Activated CD8-positive, alpha-beta memory T cell treated with anti-CD3 and anti-CD28 coated beads for 48 hours (primary cell): ENCODE measurements around the gene SNRPB.

Experiments used
- DNase-seq, 3 experiments: peaks; one replicate each; pipeline ENCODE4 v3.0.0-alpha.2; 2020; ENCODE audit warnings: low read depth in 2 of 3, low spot score in 2 of 3

Gene SNRPB

DNA sequence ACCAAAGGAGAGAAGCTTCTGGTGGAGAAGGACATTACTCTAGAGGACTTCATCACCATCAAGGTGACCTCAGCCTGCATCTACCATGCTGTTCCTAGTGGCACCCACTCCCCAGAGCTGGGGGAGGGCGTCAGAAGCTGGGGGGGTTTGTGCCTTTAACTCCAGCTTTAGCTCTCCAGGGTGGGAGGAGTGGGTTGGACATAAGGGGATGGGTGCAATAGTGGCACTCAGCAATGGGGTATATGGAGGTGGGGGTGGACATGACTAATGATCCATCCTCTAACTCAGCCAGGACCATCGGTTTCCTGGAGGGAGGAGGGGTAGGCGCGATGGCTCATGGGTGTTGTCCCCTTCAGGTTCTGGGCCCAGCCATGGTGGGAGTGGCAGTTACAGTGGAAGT, 40.1 kb downstream of the SNRPB start:
- DNase-seq: no peak

DNA sequence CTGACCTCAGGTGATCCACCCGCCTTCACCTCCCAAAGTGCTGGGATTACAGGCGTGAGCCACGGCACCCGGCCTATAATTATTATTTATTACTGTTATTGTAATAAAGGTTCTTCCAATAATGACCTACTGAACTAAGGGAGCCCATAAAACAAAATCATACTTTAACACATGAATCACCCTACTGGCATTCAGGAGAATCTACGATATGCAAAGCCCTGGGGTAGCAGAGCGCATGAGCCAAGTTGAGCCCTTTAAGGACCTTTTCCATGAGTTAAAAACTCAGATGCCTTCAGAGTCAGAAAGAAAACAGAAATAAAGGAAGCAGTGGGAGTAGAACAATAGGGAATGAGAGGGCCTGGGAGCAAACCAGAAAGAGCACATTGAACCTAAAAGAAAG, 41.5 kb downstream of the SNRPB start:
- DNase-seq: no peak

DNA sequence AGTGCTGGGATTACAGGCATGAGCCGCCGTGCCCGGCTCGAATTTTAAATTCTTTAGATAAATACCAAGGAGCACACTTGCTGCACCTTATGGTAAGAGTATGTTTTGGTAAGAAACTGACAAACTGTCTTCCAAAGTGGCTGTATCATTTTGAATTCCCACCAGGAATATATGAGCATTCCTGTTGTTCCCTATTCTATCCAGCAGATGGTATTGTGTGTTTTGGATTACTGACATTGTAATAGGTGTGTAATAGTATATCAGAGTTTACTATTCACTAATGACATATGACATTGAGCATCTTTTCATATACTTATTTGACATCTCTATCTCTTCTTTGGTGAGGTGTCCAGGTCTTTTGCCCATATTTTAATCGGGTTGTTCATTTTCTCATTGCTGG, 49.3 kb downstream of the SNRPB start:
- no peak for DNase-seq

DNA sequence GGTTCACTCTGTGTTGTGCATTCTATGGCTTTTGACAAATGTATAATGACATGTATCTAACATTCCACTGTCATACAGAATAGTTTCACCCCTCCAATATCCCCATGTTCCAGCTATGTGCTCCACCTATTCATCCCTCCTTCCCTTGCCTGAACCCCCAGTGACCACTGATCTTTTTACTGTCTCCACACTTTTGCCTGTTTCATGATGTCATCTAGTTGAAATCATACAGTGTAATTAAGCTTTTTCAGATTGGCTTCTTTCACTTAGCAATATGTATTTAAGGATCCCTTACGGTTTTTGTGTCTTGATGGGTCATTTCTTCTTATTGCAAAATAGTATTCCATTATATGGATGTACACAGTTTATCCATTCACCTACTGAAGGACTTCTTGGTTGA, 50.1 kb downstream of the SNRPB start:
- DNase-seq: no peak

DNA sequence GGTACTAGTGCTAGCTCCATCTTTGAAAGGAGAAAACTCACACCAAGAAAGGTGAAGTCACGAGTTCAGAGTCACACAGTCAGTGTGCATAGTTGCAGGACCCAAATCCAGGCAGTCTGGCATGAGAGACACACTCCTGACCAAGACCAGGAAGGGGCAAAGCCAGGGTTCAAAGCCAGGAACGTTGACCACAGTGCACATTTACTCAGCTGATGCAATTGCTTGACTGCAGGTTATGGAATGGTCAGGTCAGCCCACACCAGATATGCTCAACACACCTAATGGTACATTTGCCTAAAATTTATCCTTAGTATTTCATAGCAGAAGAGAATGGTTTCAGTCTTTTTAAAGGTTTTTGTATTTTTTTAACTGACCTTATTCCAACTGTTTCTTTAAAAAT, 52.2 kb downstream of the SNRPB start:
- no peak for DNase-seq

DNA sequence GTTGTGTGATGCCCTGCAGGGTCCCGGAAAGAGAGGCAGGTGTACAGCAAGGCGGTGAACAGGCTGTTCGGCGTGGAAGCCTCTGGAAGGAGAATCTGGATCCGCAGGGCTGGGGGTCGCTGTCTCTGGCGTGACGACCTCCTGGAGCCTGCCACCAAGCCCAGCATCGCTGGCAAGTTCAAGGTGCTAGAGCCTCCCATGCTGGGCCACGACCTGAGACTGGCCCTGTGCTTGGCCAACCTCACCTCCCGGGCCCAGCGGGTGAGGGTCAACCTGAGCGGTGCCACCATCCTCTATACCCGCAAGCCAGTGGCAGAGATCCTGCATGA, 53.4 kb downstream of the SNRPB start:
- DNase-seq: no peak

DNA sequence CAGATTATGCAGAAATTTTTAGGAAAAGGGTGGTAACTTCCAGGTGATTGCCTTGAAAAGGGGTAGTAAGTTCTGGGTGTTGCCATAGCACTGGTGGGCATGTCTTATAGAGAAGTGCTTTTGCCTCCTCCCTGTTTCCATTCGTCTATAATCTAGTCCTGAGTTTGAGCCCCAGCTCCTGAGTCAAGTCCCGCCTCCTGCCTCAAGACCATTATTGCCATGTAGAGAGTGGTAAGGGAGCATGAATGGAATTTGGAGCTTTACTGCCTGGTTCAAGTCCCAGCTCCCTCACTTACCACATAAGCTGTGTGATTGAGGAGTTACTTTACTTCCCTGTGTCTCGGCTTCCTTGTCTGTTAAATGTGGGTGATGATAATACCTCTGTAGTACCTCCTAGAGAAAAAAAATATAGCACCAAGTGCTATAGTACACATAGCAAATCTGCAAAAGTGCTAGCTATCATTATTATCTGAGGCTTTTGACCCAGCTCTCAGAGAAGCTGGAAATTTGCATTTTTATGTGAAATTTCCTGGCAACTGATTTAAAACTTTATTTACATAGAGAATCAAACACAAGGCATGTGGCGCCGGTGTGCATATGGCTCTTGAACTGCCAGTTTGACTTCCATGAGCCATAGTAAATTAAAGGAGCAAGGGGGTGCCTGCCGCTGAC, 53.9 kb downstream of the SNRPB start:
- no peak for DNase-seq
